Nucleus accumbens (tissue), 56 donors: ENCODE data around the gene PACSIN2.
"Not testable (repeated sequence)": the region's sequence is repeated elsewhere in the genome, so short reads cannot be mapped to it uniquely, and the experiment has no call there.

Experiments
- DNase-seq, 56 donors: peaks; one replicate each; lab custom pipeline; 2025; lab: John Stamatoyannopoulos, UW

PACSIN2 gene

DNA sequence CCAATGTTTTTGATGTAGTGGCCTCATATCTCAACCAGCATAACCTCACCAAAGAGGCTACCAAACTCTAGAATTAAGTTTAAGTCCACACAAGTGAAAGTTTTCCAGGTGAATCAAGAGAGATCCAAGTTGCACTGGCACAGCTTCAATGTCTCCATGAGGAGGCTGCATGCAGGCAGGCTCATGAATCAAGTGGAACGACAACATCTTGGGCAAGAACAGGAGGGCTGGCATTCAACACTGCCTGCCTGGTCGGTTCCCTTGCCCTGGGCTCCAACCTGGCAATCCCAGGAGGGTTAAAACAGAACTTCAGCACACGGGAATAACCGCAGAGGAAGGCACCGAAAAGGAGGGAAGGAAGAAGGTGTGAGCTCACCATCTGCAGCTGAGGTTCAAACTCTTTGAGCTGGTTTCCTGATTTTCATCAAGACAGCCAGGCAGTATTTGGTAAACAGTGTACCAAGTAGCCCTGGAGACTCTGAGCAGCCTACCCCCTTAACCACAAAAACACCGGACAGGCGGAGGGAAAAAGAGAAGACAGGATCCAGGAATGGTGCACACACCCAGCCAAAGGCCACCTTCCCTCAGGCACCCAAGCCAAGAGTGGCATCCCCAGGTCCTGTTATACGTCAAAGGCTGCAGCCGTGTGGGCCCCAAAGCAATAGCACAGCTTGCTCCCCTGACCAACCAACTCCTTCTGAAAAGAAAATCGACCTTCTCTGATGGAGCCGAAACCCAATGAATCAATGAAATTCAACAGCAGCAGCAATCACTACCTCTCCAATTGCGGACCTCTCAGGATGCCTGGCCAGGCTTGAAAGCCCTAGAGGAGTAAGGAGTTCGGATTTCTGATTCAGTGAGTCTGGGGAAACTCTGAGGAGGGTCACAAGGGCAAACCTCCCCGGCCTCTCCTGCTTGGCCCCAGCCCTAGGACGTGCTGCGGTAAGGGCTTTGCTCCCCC, 1.3 kb downstream of the PACSIN2 start:
- DNase-seq, result no peak

GRCh38 chr22:43012390-43012789, 2.6 kb downstream of the PACSIN2 start:
- no peak for DNase-seq

GRCh38 chr22:43011079-43011478, 3.9 kb downstream of the PACSIN2 start:
- DNase-seq, result no peak

GRCh38 chr22:43009444-43009843, 5.5 kb downstream of the PACSIN2 start:
- no peak for DNase-seq

- no peak for DNase-seq
These were observed 6.0 kb downstream of the PACSIN2 start for GRCh38 chr22:43008921-43009320.

- no peak for DNase-seq
These were observed 6.4 kb downstream of the PACSIN2 start for GRCh38 chr22:43008509-43008908.

GRCh38 chr22:43007519-43008102, 7.3 kb downstream of the PACSIN2 start:
- DNase-seq, result no peak

DNA sequence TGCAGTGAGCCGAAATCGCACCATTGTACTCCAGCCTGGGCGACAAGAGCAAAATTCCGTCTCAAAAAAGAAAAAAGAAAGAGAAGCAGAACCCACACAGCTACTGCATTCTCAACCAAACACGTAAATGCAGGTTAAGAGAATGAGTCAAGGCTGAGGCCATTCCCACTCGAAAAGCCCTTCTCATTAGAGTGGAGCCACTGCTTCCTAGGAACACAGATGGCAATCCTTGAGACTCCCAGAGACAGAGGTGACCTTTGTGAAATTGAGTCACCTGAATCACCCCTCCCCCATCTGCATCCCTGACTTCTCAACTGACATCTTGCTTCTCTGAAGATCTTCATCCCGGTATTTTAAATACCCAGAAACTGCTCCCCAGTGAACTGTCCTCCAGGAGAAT, 8.2 kb downstream of the PACSIN2 start:
- no peak for DNase-seq

- no peak for DNase-seq
These were observed 8.9 kb downstream of the PACSIN2 start for GRCh38 chr22:43006016-43006505.

DNA sequence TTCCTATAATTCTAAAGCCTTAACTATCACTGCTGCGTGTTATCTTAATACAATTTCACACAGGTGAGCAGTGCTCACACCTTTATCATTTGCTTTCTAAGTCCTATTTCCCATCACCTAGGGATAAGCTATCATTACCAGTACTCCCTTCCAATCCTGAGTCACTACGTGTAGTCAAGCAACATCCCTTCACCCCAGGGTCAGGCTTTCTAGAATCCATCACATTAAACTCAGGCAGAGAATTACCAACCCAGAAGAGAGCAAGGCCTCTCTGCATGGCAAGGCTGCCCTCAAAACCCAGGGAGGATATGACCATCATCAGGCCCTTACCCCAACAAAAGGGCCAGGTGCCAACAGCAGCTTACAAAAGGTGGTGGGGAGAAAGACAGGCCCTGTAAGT, 9.8 kb downstream of the PACSIN2 start:
- DNase-seq, result no peak

- no peak for DNase-seq
These were observed 10.4 kb downstream of the PACSIN2 start for GRCh38 chr22:43004362-43005035.

- DNase-seq, result no peak
These were observed 12.8 kb downstream of the PACSIN2 start for GRCh38 chr22:43002202-43002586.

DNA sequence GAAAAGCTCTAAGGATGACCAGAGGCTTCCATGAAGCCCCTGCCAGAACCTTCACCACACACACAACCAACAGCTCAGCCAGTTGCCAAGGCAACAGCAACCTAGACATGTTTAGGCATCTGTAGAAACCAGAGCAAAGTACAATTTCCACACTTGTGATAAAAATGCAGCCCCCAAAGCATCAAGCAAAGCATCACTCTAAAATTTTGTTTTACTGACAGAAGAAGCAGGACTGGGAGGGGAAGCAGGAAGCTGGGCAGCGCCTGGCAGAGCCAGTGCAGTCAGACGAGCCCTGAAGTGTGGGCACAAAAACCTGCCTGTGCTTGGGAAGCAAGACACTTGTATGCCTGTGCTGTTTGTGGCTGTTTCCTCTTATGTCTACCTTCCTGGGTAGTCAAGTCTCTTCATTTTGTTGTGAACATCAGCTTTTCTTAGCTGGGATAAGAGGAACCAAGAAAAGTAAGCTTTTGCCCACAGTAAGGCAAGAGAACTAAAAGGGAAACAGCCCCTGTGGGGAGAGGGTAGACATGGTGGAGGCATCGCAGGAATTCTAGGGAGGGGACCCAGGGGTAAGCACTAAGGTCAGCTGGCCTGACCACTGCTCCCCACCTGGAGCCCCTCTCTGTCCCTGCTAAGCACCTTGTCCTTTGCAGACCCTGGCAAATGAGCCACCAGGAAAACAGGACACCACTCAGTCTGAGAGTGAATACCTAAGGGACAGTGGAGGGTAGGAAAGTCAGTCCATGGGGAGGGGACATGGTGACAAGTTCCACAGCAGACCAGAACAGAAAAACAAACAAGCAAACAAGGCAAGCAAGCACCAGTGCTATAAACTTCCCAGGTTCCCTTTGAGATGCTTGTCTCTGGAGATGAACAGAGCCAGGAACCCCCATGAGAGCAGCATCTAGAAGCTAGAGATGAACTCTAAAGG, 13.4 kb downstream of the PACSIN2 start:
- DNase-seq, result peak in 8 of 56 donors; percentile 5 to 54 (median 22)

DNA sequence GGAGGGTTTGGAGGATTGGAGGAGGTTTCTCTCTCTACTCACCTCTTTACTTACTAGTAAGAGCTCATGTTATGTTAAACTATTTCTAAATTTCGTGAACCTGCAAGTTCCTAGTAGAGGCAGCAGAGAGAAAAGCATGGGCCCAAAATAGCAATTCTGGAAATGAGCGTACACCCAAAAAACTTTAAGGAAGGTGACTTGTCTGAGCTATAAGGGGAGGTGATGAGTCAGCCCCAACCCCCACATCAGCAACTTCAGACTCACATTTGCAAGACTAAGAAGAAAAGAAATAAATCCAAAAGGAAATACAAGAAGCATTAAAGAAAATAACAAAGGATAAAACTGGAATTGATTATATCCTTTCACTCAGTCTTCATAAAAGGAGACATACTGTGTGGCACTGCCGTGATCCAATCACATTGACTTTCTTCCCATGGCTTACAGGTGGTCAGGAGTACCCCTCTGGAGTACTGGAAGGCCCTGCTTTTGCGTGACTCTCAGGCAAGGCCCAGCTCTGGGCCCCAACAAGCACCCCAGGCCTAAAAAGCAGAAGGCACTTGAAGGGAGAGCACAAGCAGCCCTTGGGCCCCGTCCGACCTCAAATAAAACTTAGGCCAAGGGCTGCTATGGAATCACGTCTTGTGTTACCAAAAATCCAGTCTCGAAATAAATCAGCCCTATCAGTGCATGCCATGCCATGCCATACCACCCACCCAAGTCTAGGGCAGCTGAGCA, 14.3 kb downstream of the PACSIN2 start:
- DNase-seq, result peak in 27 of 56 donors; percentile 10 to 77 (median 34)

DNA sequence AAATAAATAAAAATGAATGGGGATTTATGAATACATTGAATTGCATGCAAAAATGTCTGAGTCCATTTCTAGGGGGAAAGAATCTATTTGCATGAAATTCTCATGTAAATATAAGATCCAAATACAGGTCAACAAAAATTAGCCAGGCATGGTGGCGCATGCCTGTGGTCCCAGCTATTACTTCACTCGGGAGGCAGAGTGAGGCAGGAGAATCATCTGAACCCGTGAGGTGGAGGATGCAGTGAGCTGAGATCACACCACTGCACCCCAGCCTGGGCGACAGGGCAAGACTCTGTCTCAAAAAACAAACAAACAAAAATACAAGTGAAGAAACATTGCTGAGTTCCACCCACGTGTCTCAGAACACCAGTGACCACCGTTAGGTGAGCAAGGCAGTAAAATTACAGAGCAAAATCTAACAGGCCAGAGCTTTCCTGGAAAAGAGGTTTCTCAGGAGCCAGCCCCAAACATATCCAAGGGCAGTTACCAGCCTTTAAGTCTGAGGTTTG, 17.3 kb downstream of the PACSIN2 start:
- DNase-seq, result no peak

DNA sequence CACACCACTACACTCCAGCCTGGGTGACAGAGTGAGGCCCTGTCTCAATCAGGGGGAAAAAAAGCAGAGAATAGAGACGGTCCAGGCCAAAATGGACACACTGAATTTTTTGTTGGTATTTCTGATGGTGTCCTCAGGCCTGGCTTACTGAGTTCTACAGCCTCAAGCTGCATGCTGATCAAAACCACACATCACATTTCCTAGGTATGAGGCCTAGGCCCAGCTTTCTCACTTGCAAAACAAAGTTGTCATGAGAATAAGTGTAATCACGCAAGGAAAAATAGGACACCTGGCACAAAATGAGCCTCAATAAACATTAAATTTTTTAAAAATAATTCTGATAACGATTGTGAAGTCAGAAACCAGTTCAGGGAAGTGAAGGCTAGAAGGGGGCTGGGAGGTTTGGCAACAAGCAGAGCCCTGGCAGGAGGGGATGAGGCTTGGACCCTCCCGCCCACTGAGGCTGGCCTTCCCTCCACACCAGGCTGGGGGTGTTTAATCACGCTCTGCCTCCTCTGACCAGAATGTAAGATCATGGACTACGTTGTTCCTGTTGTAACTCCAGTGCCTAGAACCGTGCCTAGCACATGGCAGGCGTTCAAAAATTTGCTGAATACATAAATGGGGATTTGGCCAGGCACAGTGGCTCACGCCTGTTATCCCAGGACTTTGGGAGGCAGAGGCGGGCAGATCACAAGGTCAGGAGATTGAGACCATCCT, 18.1 kb downstream of the PACSIN2 start:
- DNase-seq, result no peak

DNA sequence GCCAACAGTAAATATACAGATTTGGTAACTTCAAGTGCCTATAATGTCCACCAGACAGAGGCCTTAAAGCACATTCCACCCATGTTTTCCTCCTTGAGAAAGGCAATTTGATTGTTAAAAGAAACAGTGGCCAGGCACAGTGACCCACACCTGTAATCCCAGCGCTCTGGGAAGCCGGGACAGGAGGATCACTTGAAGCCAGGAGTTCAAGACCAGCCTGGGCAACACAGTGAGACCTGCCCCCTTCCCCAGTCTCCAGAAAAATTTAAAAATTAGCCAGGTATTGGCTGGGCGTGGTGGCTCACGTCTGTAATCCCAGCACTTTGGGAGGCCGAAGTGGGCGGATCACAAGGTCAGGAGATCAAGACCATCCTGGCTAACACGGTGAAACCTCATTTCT, 19.3 kb downstream of the PACSIN2 start:
- not testable (repeated sequence) for DNase-seq

- peak in 6 of 56 donors; percentile 4 to 41 (median 18) for DNase-seq
These were observed 19.9 kb downstream of the PACSIN2 start for GRCh38 chr22:42994917-42995562.
